Umbilical cord (tissue), 2 donors: ENCODE results near the gene QKI. TPM values are rescaled to one million over a fixed set of nuclear protein-coding genes. Genes with fewer than 3 reads are reported as not detected.
A peak's percentile ranks its signal among the peaks of the same experiment; 100 is the strongest.

Experiments
- DNase-seq: peaks from one replicate; pipeline ENCODE4 v3.0.0-alpha.2; 2015; ENCODE audit warnings: low spot score
- total RNA-seq: library from RNA; depleted of rRNA; stranded (reverse); fragments of >200 nt; gene quantifications from one replicate; pipeline ENCODE4 v1.2.3, GENCODE V29; 2014; ENCODE audit warnings: low replicate concordance; ENCODE audit not compliant: insufficient read depth

QKI gene
- total RNA-seq, 1 donor from 2014 or later, result 152 TPM

GRCh38 chr6:163486821-163487220, 72.3 kb downstream of the QKI start:
- no peak for DNase-seq

- no peak for DNase-seq
These were observed 73.1 kb downstream of the QKI start for GRCh38 chr6:163487606-163488005.

- DNase-seq, result no peak
These were observed 75.1 kb downstream of the QKI start for GRCh38 chr6:163489584-163489983.

GRCh38 chr6:163490826-163491577, 76.5 kb downstream of the QKI start:
- peak; percentile 55 for DNase-seq

DNA sequence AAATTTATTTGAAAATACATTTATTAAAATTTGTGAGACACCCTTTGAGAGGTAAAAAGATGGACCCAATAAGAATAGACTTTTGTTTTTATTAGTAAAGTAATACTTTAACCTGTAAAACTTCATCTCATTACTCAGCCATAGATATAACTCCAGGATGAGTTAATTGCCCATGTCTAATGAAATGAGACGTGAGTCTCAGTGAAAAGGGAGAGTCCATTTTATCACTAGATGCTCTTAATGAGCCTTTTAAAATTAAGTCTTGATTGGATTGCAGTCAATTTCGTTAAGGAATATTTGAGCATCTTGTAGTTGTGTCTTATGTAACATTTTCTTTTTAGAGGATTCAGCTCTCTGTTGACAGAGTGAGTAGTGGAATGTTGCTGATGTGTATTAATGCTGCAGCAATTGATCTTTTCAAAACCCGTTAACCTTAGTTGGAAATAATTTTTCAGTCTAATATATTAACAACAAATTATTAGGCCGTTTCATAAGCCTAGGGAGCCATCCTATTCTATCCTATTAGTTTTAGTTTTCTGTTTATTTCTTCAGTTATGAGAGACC, 77.3 kb downstream of the QKI start:
- no peak for DNase-seq

- DNase-seq, result no peak
These were observed 79.8 kb downstream of the QKI start for GRCh38 chr6:163494279-163494727.

GRCh38 chr6:163496205-163496604, 81.7 kb downstream of the QKI start:
- DNase-seq, result no peak

DNA sequence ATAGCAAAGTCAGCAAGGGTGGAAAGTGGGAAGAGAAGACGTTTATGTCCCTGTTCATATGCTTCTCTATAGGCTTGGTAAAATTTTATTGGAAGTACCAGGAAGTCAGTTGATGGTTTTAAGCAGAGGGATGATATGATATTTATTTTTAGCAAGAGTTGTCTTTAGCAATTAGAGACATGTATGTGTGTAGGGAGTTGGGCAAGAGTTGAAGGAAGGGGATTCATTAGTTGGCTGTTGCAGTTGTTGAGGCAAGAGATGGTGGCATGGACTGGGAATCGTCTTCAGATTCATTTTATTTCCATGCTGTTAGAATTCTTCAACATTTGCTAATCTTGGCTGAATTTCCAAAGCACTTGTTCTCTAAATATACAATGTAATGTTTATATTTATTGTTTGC, 85.6 kb downstream of the QKI start:
- DNase-seq, result no peak

GRCh38 chr6:163501026-163501425, 86.5 kb downstream of the QKI start:
- DNase-seq, result no peak

GRCh38 chr6:163501439-163501838, 86.9 kb downstream of the QKI start:
- no peak for DNase-seq

DNA sequence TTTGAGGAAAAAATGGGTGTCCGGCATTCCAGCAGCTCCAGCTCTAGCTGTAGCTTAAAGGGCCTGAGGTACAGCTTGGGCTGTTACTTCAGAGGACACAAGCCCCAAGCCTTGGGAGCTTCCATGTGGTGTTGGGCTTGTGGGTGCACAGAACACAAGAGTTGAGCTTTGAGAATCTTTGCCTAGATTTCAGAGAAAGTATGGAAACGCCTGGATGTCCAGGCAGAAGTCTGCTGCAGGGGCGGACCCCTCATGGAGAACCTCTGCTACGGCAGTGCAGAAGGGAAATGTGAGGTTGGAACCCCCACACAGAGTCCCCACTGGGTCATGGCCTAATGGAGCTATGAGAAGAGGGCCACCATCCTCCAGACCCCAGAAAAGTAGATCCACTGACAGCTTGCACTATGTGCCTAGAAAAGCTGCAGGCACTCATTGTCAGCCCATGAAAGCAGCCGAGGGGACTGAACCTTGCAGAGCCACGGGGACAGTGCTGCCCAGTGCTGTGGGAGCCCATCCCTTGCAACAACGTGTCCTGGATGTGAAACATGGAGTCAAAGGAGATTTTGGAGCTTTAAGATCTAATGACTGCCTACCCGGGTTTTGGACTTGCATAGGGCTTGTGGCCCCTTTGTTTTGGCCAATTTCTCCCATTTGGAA, 90.6 kb downstream of the QKI start:
- no peak for DNase-seq

DNA sequence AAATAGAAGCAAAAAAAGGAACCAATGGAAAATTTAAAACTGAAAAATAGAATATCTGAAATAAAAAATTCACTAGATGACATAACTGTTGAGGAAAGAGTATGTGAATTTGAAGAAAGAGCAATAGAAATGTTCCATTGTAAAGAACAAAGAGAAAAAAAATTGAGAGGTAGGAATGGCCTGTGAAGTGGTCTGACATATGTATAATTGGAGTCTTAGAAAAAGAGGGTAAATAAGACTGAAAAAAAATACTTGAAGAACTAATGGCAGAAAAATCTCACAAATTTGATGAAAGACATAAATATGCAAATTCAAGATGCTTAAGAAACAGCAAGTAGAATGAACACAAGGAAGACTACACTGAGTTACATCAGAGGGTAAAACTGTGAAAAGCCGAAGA, 93.4 kb downstream of the QKI start:
- no peak for DNase-seq

GRCh38 chr6:163513003-163513402, 98.5 kb downstream of the QKI start:
- DNase-seq, result no peak

DNA sequence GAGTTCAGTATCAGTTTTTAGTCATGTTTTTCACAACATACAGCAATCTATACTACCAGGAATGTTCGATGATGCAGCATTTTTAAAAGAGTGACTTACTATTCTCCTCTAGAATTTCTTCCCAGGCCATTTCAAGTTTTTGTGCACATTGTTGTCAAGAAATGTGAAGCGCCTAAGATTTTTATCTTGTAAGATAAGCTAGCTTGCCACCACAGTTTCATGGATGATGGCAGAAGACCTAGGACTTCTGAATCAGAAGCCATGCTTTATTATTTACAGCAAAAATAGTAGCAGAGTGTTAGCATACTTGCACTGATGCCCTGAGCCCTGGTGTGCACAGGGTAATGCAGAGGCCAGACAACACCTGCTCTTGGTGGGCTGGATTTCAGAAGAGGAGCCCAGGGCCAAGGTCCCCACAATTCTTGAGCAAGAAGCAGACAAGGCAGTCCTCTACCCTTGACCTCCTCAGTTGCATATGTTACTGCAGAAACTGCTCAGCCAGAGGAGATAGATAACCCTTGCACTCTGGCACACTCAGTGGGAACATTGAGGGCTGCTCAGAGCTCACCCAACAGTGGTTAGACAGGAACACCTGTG, 99.2 kb downstream of the QKI start:
- no peak for DNase-seq

DNA sequence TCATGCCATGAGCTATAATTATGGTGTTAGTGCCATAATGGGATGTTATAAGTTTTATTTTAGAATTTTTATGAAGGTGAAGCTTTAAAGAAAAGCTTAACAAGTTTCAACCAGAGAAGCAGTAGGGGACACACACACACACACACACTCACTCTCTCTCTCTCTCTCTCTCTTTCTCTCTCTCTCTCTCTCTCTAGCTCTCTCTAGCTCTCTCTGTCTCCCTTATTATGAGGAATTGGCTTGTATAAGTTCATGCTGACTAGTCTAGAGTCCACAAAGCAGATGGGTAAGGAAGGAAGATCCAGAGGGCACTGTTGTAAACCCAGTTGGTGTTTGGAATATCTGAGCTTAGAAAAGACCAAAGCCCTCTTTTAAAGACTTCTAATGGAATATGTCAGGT, 102.4 kb downstream of the QKI start:
- no peak for DNase-seq

DNA sequence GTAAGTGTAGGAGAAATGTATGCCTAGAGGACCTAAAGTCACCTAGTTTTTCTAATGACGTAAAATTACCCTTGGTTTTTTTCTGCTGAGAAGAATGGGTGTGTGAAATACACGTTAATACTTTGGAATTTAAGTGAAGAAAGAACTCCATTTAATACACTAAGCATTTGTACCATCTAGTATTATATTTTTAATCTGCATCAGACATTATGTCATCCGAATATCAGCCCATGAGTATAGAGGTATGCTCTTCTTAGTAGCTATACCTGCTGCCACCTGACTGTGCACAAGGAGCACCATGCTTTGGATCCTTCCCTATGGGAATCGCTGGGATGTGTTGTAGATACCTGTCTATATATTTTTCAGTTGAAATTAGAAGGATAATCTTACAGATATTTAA, 106.4 kb downstream of the QKI start:
- no peak for DNase-seq

GRCh38 chr6:163522033-163522432, 107.5 kb downstream of the QKI start:
- DNase-seq, result no peak

DNA sequence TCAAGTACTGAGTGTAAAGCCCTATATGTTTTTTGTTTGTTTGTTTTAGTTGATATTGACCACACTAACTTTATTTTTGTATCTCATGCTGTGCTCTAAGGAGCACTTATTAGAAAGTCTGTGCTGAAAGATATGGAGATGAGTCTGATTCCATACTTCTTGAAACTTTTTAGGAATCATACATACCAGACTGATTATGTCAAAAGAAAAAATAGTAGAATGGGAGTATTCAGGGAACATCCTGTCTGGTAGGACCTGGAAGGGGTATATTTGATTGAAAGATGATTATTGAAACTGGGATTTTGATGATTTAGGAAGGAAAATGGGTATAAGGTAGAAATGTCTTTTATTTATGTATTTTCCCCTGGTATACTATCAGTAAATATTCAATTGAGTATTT, 111.4 kb downstream of the QKI start:
- no peak for DNase-seq

- DNase-seq, result no peak
These were observed 111.8 kb downstream of the QKI start for GRCh38 chr6:163526346-163526745.

- DNase-seq, result no peak
These were observed 112.8 kb downstream of the QKI start for GRCh38 chr6:163527291-163527690.

- DNase-seq, result peak; percentile 83
These were observed 115.1 kb downstream of the QKI start for GRCh38 chr6:163529605-163530004.

DNA sequence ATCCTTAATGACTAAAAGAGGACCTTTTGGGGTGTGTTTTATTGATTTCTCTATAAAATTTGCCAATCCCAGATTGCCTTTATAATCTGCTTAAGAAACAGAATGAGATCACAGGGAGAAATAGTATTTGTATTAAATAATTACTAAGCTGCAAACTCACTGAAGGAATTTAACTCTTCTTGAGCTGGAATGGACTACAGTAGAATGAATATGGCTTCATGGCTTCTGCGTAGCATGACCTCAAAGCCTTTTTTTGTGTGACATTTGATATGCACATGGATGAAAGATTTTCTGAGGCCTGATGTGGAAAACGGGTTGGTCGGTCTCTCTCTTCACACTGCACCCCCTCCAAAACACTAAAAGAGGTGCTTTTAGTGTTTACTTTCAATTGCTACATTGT, 115.9 kb downstream of the QKI start:
- DNase-seq, result no peak

DNA sequence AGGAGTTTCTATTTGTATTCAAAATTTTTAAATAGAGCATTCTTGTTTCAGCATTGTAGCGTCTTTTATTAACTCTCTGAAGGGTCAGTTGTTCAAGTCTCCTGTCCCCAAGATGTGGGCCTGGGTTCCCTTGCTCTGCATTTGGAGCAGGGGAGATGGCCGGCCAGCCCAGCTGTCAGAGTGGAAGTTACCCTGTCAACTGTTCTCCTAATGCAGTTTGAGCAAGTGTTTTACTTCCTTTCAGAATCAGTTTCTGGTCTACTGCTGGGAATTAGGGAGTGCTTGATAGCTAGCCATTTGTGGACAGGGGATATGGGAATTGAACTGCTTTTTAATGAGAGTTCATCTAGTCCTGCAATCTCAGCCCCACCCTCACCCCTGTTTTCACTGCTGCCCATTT, 116.6 kb downstream of the QKI start:
- DNase-seq, result no peak
